CD4-positive, alpha-beta T cell treated with Interleukin-12 subunit alpha and Interleukin-12 subunit beta, for 1 hour (primary cell): ENCODE measurements around the gene ITGA6.
A peak's percentile ranks its signal among the peaks of the same experiment; 100 is the strongest.

ENCODE experiments used
- DNase-seq: peaks from one replicate; pipeline ENCODE4 v3.0.0-alpha.2; 2020

Gene ITGA6

DNA sequence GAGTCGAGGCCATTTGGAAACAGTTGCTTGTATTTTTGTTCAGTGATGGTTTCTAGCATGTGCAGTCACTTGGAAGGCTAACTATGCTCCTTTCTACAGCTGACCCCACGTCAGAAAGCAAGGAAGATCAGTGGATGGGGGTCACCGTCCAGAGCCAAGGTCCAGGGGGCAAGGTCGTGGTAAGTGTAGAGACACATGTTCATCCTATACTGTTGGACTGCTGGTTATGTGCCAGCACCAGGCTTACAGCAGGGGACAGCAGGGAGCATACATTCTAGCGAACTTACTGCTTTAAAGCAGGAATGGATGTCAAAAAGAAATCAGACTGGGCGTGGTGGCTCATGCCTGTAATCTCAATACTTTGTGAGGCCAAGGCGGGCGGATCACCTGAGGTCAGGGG, 40.0 kb downstream of the ITGA6 start:
- no peak for DNase-seq

DNA sequence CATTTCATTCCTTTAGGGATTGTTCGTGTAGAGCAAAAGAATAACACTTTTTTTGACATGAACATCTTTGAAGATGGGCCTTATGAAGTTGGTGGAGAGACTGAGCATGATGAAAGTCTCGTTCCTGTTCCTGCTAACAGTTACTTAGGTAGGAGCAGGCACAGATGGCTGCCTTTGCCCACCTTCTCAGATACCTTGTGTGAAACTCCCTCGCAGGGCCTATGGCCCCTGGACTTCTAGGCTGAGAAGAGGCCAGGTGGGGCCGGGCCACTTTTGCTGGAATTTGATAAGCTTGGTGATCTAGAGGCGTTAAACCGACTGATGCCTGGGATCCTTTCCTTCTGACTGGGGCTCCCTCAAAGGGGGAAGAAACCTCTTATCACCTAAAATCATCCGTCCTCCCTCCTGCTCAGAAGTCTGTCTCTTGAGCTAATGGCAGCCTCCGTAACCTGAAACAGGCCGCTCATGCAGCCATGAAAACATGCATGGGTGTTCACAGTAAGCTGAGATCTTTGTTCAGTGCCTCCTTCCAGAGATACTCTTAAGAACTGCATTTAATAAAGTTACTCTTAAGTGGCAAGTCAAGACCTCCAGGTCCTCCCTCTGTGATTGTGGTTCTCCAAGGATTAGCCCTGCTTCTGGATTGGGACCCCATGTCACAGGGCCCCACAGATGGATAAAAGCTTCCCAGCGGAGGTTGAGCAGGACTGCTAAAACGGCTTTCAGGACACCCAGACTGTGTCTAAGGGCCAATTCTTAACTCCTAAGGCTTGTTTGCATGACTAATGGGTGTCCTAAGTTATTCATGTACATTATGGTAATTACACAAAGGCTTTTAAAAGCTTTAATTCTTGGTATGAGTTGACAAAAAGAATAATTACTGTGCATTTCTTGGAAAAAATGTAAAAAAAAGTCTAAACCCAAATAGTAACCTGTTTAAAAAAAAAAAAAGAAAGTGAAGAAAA, 43.9 kb downstream of the ITGA6 start:
- DNase-seq, result no peak

DNA sequence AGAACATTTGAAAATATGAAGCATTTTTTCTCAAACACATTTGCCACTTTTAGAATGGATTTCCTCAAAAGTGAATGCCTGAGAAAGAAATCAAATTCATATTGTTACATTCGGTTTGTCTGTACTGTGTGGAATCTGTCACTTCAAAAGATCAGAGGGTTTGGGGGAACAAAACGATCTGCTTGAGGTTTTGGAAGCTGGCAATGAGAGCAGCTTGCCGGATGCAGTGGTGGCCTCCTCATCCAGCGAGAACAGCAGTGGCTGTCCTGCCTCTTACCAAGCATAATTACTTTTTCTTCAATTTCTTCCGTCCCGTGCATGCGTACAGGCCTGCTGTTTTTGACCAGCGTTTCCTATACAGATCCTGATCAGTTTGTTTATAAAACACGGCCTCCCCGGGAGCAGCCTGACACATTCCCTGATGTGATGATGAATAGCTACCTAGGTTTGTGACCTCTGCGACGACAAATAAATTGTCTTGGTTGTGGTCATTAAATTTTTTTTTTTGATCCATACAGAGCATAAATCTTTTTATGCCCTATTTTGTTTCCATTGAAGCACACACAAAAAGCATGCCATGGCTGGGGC, 45.2 kb downstream of the ITGA6 start:
- DNase-seq, result no peak

DNA sequence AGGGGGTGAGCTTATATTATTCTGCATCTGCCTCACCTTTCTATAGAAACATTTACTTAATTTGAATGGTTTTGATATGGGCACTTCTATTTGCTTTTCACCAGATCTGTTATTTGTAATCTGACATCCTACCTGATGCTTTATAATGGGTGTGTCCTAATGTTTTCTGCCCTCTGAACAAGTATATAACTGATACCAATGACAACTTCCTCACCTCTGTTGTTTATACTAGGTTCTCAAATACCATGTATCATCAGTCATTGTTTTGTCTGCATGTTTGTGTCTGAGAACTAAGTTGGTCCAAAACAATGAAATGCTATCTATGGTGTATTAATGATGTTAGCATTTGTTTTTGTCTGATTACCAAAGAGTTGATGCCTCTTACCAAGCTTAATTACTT, 45.8 kb downstream of the ITGA6 start:
- no peak for DNase-seq

DNA sequence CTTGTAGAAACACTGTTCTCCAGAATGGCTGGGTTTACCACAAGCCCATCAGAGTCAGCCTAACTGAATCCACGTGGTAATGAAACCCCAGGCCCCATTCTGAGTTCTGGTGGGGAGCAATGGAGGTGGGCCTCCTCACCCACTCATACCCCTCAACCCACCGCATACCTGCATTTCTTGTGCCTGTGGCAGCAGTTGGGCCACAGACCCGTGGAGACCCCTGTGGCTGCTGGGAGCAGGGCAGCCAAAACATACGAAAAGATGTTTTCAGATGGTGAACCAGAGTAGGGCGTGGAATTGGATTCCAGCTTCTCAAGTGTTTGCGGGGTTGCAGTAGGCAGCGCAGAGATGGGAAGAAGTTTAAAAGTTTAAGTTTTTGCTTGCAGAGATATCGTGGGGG, 51.0 kb downstream of the ITGA6 start:
- no peak for DNase-seq

DNA sequence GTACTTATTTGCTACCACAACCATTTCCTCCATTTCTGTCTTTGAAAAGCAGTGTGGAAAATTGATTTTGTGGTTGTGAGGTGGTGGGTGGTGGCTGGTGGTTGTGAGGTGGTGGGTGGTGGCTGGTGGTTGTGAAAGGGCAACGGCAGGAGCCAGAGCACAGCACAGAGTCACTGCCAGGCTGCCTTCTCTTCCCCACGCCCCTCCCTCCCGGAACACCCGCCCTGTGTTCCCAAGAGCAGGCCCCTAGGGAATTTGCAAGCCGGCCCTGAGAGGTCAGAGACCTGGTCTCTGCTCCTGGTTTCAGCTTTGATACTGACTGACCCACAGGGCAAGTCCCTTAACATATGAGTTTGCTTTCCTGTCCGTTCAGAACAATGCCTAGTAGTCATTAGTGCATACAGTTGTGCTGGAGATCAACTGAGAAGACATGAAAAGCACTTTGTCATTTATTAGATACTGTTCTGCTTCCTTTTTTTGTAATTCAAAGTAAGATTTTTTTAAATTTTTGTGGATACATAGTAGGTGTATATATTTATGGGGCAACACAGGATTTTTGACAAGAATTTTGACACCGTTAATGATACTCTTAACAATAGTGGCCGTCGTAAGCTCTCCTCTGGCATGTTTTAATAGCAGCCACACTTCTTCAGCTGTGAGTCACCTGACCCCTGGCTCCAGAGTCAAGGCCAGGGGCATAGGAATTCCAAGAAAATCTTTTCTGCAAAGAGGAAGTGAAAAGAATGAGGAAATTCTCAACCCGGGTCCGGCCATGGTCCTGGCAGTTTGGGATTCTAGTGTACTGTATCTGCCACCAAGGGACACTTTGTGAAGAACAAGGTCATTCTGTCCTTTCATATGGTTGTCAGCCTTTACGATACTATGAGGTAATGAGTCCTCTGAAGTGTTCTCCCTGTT, 53.2 kb downstream of the ITGA6 start:
- no peak for DNase-seq

DNA sequence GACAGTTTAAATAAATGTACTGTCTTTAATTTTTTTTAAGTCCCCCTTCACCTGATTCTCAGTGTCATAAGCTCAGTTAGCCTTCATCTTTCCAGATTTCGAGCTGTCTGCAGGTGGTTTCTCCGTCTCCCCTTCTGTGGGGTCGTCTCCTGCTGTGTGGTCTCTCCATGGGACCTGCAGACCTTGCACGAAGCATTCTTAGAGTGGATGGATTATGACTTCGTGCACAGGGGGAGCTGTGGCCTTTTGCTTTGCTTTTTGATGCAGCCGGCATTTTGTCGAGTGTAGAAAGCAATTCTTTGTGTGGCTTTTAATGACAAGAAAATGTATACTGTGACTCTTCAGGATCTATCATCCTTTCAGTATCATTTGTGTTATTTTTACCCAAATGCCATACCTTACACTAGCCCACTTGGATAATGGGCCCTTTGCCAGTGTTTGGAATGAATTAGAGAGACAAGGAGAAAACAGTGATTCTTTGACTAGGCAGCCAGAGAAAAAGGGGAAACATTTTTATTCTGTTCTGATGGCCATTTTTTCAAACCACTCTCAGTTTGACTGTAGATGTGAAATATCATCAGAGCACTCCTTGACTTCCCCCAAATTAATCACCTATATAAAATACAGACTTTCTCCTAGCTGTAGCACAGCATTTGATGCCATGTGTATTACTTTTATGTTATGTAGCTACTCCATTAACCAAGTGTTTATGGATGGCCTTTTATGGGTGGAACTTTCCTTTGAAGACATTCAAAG, 54.3 kb downstream of the ITGA6 start:
- DNase-seq, result no peak

DNA sequence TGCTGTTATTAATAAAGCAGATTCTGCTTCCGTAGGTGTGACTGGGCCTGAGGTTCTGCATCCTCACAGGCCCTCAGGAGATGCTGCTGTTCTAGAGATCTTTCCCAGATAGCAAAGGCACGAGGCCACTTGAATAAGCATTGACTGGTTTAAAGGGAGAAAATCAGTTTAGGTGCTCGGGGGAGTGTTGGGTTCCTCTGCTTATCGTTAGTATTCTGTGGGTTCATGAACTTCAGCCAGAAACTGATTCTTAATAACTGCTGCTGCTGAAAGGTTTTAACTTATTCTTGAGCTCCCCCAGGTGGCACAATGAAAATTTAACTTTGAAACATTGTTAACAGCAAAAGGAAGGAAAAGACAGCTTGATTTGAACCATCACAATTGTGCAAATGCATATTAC, 56.9 kb downstream of the ITGA6 start:
- DNase-seq, result peak; percentile 42

DNA sequence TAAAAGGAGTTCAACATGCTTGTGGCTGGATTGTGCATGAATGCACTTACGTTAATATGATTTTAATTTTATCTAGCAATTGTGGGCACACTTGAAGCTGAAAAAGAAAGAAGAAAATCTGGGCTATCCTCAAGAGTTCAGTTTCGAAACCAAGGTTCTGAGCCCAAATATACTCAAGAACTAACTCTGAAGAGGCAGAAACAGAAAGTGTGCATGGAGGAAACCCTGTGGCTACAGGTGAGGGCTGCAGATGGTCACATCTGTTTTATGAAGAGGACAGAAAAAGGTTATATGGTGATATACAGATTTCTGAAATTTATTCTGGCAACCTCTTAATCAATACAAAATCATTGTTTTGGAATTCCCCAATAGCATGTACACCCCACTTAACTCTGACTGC, 57.3 kb downstream of the ITGA6 start:
- no peak for DNase-seq

DNA sequence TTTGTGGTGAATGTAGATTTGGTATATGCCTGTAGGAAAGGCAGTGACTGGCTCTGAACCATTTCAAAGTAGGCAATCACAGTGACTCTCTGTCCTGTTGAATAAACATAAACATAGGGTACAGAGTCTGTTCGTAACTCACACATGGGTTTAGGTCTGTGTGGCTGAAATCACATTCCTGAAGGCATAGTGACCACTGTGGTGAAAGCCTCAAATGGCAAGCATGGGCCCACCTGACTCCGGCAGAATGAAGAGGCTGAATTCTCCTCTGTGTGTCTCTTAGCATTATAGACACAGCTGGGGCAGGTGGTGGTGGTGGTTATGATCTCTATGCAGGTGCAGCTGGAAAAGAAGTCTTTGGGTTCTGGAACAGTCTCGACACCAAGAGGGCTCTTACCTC, 61.2 kb downstream of the ITGA6 start:
- DNase-seq, result no peak

DNA sequence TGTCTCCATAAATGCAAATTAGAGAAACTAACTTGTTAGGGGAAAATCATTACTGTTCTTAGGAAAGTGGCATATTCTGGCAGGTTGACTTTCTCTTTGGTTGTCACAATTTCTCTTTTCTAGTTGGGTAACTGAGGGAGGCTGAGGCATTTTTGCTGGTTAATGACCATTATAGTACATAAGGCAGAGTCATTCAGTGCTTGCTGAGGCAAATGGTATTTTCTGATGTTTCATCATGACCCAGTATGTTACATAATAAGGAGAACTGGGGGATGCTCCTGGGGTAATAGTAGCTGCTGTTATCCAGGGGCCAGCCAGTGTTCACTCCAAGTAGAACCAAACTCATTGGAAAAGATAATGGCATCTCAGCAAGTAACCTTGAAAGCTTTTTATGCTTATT, 62.3 kb downstream of the ITGA6 start:
- no peak for DNase-seq

DNA sequence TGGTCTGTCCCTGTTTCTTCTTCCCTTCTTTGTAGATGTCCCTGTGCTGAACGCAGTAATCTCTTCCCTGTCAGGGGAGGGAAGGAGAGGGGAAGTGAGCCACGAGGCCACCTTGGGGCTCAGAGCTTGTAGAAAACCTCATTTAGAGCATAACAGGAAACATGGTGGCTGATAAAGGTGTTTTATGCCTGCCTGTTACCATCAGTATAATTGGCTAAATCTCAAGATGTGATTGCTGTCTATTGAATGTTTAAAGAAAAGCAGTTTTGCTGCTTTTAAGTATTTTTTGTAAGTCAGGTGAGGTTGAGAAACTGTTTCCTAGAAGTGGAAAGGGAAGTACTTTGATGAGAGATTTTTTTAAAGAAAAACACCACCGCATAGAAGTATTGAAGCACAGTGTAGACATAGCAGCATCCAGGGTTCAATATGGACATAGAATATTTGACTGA, 68.8 kb downstream of the ITGA6 start:
- DNase-seq, result peak; percentile 58

DNA sequence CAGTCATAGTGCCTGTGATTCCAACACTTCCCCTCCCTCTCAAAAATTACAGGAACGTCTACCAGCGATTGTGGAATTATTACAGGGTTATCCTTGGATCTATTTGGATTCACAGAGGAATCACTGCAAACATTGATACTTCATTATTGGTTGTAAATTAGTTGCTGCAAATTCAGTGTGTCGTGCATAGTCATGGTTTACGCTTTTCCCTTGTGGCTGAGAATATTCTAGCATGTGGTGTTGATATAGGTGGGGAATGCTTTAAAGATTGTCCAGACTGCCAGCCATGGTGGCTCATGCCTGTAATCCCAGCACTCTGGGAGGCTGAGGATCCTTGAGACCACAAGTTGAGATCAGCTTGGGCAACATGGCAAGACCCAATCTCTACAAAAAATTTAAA, 79.8 kb downstream of the ITGA6 start:
- DNase-seq, result no peak

DNA sequence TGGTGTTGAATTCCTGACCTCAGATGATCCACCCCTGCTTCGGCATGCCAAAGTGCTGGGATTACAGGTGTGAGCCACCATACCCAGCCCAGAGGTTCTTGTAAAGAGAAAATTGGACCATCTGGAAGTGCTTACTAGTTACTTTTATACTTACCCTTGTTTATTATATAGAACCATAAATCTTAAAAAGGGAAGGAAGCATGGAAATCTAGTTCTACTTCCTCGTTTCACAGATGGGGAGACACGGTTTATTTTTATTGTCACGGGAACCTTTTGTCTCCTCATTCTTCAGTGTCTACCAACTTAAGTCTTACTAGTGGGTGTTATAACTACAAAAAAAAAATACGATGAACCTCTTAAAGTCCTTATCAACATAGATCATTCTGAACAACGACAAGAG, 82.7 kb downstream of the ITGA6 start:
- DNase-seq, result no peak

DNA sequence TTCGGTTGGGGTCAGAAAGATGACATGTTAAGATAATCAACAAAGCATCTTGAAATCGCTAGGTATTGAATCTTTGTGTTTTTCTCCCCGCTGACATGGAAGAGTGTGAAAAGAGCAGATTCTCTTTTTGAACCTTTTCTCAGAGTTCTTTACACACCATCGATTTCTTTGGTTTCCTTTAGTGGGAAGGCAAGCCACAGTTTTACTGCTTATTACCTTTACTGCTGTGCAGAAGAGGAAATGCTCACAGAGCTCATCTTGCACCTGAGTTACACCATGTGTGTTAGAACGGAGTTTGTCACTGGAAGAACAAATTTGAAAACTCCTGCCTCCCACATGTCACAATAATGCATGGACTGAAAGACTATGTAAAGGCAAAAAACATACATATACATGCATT, 83.2 kb downstream of the ITGA6 start:
- DNase-seq, result no peak

DNA sequence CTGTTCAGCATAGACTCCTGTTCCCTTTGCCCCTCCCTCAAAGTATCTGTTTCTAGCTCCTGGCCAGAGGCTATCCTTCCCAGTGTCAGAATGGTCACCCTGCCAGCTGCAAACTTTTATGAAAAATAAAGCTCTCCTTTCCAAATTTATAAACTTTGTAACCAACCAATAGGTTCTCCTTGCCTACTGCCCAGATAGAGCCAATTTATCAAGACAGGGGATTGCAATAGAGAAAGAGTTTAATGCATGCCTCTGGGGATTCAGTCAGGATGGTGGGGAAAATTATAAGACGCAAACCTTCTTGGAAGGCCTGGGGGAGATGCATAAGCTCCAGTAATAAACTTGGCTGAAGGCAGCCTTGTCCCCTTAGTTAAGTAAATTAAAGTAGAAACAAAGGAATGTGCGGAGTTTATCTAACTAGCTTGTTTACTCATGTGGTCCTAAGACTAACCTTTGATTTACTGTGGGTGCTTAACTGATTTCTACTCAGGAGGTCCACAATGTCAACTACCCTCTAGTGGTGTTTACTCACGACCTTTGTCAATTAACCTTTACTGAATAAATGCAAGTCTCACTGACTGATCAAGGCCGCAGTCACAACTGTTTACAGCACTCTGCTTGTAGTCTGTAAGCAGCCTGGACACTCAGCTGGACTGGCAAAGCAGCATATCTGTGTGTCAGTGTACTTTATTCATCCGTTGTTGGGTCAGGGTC, 85.6 kb downstream of the ITGA6 start:
- DNase-seq, result no peak

DNA sequence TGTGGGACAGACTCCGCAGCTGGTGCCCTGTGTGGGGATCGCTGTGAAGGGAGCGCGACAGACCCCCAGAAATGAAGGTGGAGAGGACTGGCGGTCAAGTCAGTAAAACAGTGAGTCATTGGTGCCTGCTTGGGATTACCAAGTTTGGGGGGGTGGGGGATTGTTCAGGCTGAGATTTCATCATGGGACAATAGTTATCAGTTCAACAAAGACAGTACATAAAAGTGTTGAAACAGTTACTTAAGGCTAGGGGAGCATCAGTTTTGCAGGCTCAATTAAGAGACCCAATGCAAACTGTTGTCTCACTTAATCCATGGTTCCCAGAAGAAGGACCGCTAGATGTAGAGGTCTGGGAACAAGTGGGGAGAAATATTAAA, 86.1 kb downstream of the ITGA6 start:
- DNase-seq, result no peak

DNA sequence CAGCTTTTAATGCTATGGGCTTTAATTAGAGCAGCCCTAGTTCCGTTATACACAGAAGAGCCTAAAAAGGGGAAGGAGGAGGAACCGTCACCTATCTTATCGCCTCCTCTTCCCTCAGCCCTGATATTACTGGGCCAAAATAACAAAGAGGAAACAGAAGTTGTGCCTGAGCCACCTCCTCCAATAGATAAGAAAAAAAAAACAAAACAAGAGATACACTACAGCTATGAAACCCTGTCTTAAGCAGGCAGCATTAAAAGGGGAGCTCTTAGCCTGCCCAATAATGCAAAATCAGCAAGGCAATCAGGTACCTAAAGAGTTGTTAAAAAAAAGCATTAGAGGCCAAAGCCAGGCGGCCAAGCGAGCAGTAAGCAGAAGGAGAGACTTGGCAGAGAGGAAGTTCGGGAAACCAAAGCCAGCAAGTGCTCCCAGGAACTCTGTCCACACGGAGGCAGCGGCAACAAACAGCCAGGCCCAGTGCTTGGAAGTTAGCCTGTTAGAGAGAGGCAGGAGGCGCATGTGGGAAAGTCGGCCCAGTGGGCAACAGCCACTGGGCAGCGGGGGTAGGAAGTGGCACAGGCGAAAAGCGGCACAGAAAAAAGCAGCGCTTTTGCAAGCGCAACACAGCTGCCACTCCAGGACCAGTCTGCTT, 86.7 kb downstream of the ITGA6 start:
- DNase-seq, result no peak

DNA sequence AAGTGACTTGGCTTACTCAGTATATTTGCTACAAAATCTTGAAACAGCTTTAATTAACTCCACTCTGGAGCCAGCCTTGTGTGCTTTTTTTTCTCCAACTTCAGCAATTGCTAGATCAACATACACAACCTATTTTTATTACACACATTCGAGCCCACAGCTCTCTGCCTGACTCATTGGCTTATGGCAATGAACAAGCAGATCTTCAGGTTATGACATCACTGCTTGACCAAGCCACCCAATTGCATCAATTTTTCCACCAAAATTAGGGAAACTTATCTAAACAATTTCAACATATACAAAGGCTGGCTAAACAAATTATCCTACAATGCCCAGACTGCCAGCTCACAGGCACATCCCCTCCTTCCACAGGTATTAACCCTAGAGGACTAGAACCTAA, 88.9 kb downstream of the ITGA6 start:
- DNase-seq, result no peak

DNA sequence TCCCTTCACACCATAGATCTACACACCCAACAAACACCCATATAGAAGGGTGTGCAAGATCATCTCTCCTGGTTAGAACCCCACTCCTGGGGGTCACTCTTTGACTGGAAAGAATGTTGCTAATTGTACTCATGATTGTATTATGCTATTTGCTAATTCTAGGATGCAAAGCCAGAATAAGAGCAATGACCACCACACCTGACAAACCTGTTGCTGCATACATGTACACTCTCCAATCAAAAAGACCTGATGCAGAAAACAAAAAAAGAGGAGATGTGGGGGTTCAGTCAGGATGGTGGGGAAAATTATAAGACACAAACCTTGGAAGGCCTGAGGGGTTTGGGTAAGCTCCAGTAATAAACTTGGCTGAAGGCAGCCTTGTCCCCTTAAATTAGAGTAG, 91.6 kb downstream of the ITGA6 start:
- DNase-seq, result no peak

DNA sequence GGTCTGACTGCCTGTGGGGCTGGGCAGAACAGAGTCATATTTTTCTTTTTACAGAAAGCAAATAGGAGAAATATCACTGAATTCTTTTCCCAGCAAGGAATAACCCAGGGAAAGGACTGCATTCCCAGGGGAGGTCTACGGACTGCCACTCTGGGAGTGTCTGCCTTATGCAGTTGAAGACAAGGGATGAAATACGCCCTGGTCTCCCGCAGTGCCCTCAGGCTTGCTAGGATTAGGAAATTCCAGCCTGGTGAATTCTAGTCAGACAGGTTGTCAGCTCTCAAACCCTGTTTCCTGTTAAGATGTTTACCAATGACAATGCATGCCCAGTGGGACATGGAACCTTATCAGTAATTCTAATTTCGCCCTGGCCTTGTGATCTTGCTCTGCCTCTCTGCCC, 98.2 kb downstream of the ITGA6 start:
- no peak for DNase-seq

DNA sequence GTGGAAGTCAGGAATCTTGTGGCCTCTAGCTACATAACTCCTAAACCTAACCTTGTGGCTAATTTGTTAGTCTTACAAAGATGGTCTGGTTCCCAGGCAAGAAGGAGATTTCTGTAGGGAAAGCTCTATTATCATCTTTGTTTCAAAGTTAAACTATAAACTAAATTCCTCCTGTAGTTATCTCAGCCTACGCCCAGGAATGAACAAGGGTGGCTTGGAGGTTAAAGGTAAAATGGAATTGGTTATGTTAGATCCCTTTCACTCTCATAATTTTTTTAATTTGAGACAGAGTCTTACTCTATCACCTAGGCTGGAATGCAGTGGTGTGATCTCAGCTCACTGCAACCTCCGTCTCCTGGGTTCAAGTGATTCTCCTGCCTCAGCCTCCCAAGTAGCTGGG, 103.9 kb downstream of the ITGA6 start:
- DNase-seq, result no peak
